NT2/D1 (cell line): Measurements from ENCODE around the gene SRPX.

Experiments
- DNase-seq: peaks from one replicate; pipeline ENCODE4 v3.0.0-alpha.2; 2011; ENCODE audit warnings: low read depth, low spot score
- H3K27me3 ChIP-seq: 2 replicates; pipeline ENCODE4 v1.6.0; 2011; ENCODE audit warnings: mild to moderate bottlenecking; ENCODE audit not compliant: insufficient read length, insufficient read depth
- H3K36me3 ChIP-seq: 2 replicates; pipeline ENCODE4 v1.6.1; 2011; ENCODE audit warnings: mild to moderate bottlenecking, low read length, mixed read lengths; ENCODE audit not compliant: insufficient read depth, insufficient read length
- H3K4me1 ChIP-seq: 2 replicates; pipeline ENCODE4 v1.5.1; 2011; ENCODE audit not compliant: insufficient read depth, insufficient read length
- H3K4me3 ChIP-seq: 2 replicates; pipeline ENCODE4 v1.5.1; 2011; ENCODE audit warnings: low read depth; ENCODE audit not compliant: insufficient read length
- H3K9ac ChIP-seq: 2 replicates; pipeline ENCODE4 v1.6.0; 2011; ENCODE audit warnings: low read depth; ENCODE audit not compliant: insufficient read length
- H3K9me3 ChIP-seq: 2 replicates; pipeline ENCODE4 v1.5.1; 2011; ENCODE audit warnings: mild to moderate bottlenecking, low read length; ENCODE audit not compliant: insufficient read depth
- SUZ12 ChIP-seq: IDR thresholded peaks from 2 replicates; pipeline ENCODE4 v1.6.1; 2011; ENCODE audit not compliant: insufficient read length, insufficient read depth; ENCODE audit errors: extremely low read depth
- YY1 ChIP-seq: IDR thresholded peaks from 2 replicates; pipeline ENCODE4 v1.6.1; 2011; ENCODE audit not compliant: insufficient read length, insufficient read depth
- ZNF274 ChIP-seq: IDR thresholded peaks from 2 replicates; pipeline ENCODE4 v1.6.1; 2011; ENCODE audit warnings: mild to moderate bottlenecking, low read depth, low read length

Gene SRPX

GRCh38 chrX:38151441-38151840 is 69.2 kb downstream of the SRPX start:
- no peak for DNase-seq
- H3K4me3 ChIP-seq, result no peak overlapping the region
- no peaks in the 10 kb centered on the region for H3K27me3 ChIP-seq
- no peak overlapping the region for H3K9ac ChIP-seq
- TF ChIP-seq YY1 (no peak), ZNF274 (no peak), SUZ12 (no peak)
- no peaks in the 10 kb centered on the region for H3K4me1 ChIP-seq
- no peaks in the 10 kb centered on the region for H3K9me3 ChIP-seq
- H3K36me3 ChIP-seq, result peaks cover 24% of the 10 kb centered on the region

DNA sequence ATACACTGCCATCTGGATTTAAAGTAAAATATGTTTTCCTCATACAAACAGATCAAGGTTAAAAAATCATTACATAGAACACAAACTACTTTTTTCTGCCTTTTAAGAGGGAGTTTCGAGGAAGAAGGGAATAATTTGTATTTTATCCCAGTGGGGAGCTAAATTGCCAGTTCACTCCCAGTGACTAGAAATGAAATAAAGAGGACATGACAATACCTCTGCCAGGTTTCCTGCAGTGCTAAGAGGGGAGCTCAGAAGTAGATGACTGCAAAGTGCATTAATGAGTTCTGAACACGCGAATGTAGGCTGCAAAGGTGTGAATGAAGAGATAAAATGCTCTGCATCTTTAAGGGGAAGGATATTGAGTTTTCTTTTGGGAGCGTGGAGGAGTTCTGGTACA is 69.7 kb downstream of the SRPX start:
- no peaks in the 10 kb centered on the region for H3K27me3 ChIP-seq
- no peak overlapping the region for H3K4me3 ChIP-seq
- no peak overlapping the region for H3K9ac ChIP-seq
- H3K36me3 ChIP-seq, result peaks cover 19% of the 10 kb centered on the region
- no peaks in the 10 kb centered on the region for H3K9me3 ChIP-seq
- no peaks in the 10 kb centered on the region for H3K4me1 ChIP-seq
- no peak for DNase-seq
- TF ChIP-seq ZNF274 (no peak), SUZ12 (no peak), YY1 (no peak)

DNA sequence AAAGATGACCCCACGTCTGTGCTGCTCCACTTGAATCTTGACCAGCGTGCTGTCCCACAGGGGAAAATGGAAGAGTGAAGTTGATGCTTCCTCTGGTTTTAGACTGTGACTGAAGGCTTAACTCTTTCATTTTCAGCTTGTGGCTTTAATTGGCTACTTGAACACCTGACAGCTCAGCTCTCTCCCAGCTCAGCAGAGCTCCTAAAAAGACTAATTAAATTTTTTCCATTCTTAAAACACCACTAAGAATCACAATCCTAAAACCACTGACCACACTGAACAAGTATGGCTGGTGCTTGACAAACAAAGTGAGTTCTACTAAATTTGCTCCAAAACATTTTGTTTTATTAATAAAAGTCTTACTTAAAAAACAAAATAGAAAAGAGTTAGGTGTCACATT is 71.7 kb downstream of the SRPX start:
- no peak for DNase-seq
- peaks cover 11% of the 10 kb centered on the region for H3K36me3 ChIP-seq
- H3K9ac ChIP-seq, result no peak overlapping the region
- no peaks in the 10 kb centered on the region for H3K27me3 ChIP-seq
- TF ChIP-seq ZNF274 (no peak), YY1 (no peak), SUZ12 (no peak)
- no peaks in the 10 kb centered on the region for H3K4me1 ChIP-seq
- H3K9me3 ChIP-seq, result no peaks in the 10 kb centered on the region
- no peak overlapping the region for H3K4me3 ChIP-seq

GRCh38 chrX:38142610-38143009 is 78.1 kb downstream of the SRPX start:
- no peak for DNase-seq
- no peak overlapping the region for H3K9ac ChIP-seq
- no peak overlapping the region for H3K4me3 ChIP-seq
- H3K4me1 ChIP-seq, result no peaks in the 10 kb centered on the region
- H3K27me3 ChIP-seq, result no peaks in the 10 kb centered on the region
- H3K9me3 ChIP-seq, result no peaks in the 10 kb centered on the region
- no peak for TF ChIP-seq SUZ12
- no peak for TF ChIP-seq ZNF274
- TF ChIP-seq YY1, result no peak
- no peaks in the 10 kb centered on the region for H3K36me3 ChIP-seq

GRCh38 chrX:38138900-38139299 is 81.8 kb downstream of the SRPX start:
- H3K4me1 ChIP-seq, result no peaks in the 10 kb centered on the region
- no peak for DNase-seq
- H3K36me3 ChIP-seq, result no peaks in the 10 kb centered on the region
- no peak overlapping the region for H3K9ac ChIP-seq
- no peaks in the 10 kb centered on the region for H3K27me3 ChIP-seq
- no peak overlapping the region for H3K4me3 ChIP-seq
- no peaks in the 10 kb centered on the region for H3K9me3 ChIP-seq
- no peak for TF ChIP-seq YY1
- no peak for TF ChIP-seq ZNF274
- no peak for TF ChIP-seq SUZ12

DNA sequence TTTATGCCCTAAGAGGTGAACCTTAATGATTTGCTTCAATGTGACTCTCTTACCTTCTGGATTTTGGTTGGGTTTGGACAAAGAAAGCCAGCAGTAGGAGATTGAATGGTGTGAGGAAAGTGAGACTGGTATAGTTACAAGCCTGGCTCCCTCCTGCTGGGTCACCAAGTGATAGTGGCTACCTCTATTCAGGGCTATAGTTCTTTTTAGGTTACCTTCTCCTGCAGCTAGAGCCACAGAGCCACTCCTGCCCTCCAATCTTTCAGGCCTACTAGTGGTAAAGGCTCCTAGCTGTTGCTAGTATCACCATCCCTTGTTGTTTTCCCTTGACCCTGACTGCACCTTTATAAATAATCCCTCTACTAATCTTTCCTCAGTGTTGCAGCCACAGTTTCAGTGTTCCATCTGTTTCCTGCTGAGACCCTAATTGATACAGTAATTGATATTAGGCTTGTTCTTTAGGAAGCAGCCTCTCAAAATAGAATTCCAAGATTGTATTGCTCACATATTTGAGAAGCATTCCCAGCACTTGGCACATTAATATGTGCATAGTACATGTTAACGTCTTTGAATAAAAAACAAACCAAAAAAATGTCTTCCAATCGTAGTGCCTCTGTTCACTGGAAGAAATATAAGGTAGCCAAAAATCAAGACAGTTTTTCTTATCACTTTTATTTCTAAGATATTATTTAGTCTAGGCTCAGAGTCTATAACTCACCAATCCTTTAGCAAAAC is 82.3 kb downstream of the SRPX start:
- no peaks in the 10 kb centered on the region for H3K36me3 ChIP-seq
- H3K9ac ChIP-seq, result no peak overlapping the region
- H3K4me3 ChIP-seq, result no peak overlapping the region
- no peak for DNase-seq
- H3K4me1 ChIP-seq, result no peaks in the 10 kb centered on the region
- TF ChIP-seq SUZ12 (no peak), YY1 (no peak), ZNF274 (no peak)
- no peaks in the 10 kb centered on the region for H3K27me3 ChIP-seq
- no peaks in the 10 kb centered on the region for H3K9me3 ChIP-seq

- H3K4me3 ChIP-seq, result no peak overlapping the region
- TF ChIP-seq SUZ12 (no peak), ZNF274 (no peak), YY1 (no peak)
- no peaks in the 10 kb centered on the region for H3K36me3 ChIP-seq
- H3K9me3 ChIP-seq, result no peaks in the 10 kb centered on the region
- no peak for DNase-seq
- H3K9ac ChIP-seq, result no peak overlapping the region
- H3K27me3 ChIP-seq, result no peaks in the 10 kb centered on the region
- no peaks in the 10 kb centered on the region for H3K4me1 ChIP-seq
These were observed 91.3 kb downstream of the SRPX start for GRCh38 chrX:38129366-38129765.

GRCh38 chrX:38127961-38128360 is 92.7 kb downstream of the SRPX start:
- no peaks in the 10 kb centered on the region for H3K9me3 ChIP-seq
- no peaks in the 10 kb centered on the region for H3K4me1 ChIP-seq
- no peaks in the 10 kb centered on the region for H3K27me3 ChIP-seq
- no peak overlapping the region for H3K4me3 ChIP-seq
- no peaks in the 10 kb centered on the region for H3K36me3 ChIP-seq
- no peak for DNase-seq
- H3K9ac ChIP-seq, result no peak overlapping the region
- TF ChIP-seq YY1, result no peak
